ENCODE results near the gene MAGEB3. TPM values are rescaled to one million over a fixed set of nuclear protein-coding genes. Genes with fewer than 3 reads are reported as not detected.

Gene MAGEB3
- total RNA-seq, 2 experiments from 2014 or later = not detected

- no peaks in the 10 kb centered on the region for H3K79me2 ChIP-seq (ENCODE audit: insufficient read depth, low read depth, low read length)
- no peak for DNase-seq (ENCODE audit: low spot score)
- no peaks in the 10 kb centered on the region for H3K36me3 ChIP-seq (ENCODE audit: insufficient read depth, low read length)
- intact Hi-C loops (cut with micrococcal nuclease; ENCODE audit: unreplicated experiment) = no loop called here
- BruUV-seq (replicated peaks) = no TSS peak
- H3K27ac ChIP-seq (ENCODE audit: low read depth, low read length, poor library complexity, severe bottlenecking) = no peak overlapping the region
- H2AFZ ChIP-seq (ENCODE audit: low read length) = no peak overlapping the region
- H4K20me1 ChIP-seq (ENCODE audit: insufficient read depth, low read length) = no peaks in the 10 kb centered on the region
- no peaks in the 10 kb centered on the region for H3K9me3 ChIP-seq (ENCODE audit: low read length)
- no peak overlapping the region for H3K4me2 ChIP-seq (ENCODE audit: low read length)
- ChIA-PET CTCF (ENCODE audit: unreplicated experiment) (no interaction called here), POLR2A (no interaction called here)
- H3K9me2 ChIP-seq (ENCODE audit: insufficient read depth, low read length) = no peaks in the 10 kb centered on the region
- no peak overlapping the region for H3K4me3 ChIP-seq (ENCODE audit: low read depth, low read length, poor library complexity, severe bottlenecking)
- no peak for TF ChIP-seq EZH2phosphoT487 (IDR thresholded peaks at IDR 0.05; ENCODE audit: borderline replicate concordance, low read depth, low read length)
- no peaks in the 10 kb centered on the region for H3K4me1 ChIP-seq (ENCODE audit: insufficient read depth, low read length, poor library complexity, severe bottlenecking)
Measured at GRCh38 chrX:30212172-30212571, 18.3 kb upstream of the MAGEB3 start.

- Histone ChIP-seq H3K79me2 (ENCODE audit: insufficient read depth, low read depth, low read length) (no peaks in the 10 kb centered on the region), H3K9me2 (ENCODE audit: insufficient read depth, low read length) (no peaks in the 10 kb centered on the region), H3K27ac (ENCODE audit: low read depth, low read length, poor library complexity, severe bottlenecking) (no peak within 1 kb of the TSS), H3K4me1 (ENCODE audit: insufficient read depth, low read length, poor library complexity, severe bottlenecking) (no peaks in the 10 kb centered on the region), H3K9me3 (ENCODE audit: low read length) (no peaks in the 10 kb centered on the region), H3K4me2 (ENCODE audit: low read length) (no peak within 1 kb of the TSS), H4K20me1 (ENCODE audit: insufficient read depth, low read length) (no peaks in the 10 kb centered on the region), H2AFZ (ENCODE audit: low read length) (no peak within 1 kb of the TSS), H3K36me3 (ENCODE audit: insufficient read depth, low read length) (no peaks in the 10 kb centered on the region), H3K4me3 (ENCODE audit: low read depth, low read length, poor library complexity, severe bottlenecking) (no peak within 1 kb of the TSS)
- DNase-seq (ENCODE audit: low spot score) = no peak
- TF ChIP-seq EZH2phosphoT487 (IDR thresholded peaks at IDR 0.05; ENCODE audit: borderline replicate concordance, low read depth, low read length) = no peak
- TF ChIP-seq CTCF (conservative IDR thresholded peaks at IDR 0.05; ENCODE audit: low read length) = no peak
- BruUV-seq (replicated peaks) = no TSS peak
- ChIA-PET POLR2A (no interaction called here), CTCF (ENCODE audit: unreplicated experiment) (no interaction called here)
- intact Hi-C loops (cut with micrococcal nuclease; ENCODE audit: unreplicated experiment) = no loop called here
Measured at GRCh38 chrX:30215357-30215843, 15.1 kb upstream of the MAGEB3 start, which contains the start of gene MAGEB2. TSS of gene MAGEB2 (plus strand) at chrX:30215563. CDS start at chrX:30218581, 3,018 bp downstream.

- Histone ChIP-seq H3K36me3 (ENCODE audit: insufficient read depth, low read length) (no peaks in the 10 kb centered on the region), H3K9me3 (ENCODE audit: low read length) (no peaks in the 10 kb centered on the region), H3K4me2 (ENCODE audit: low read length) (no peak overlapping the region), H3K4me1 (ENCODE audit: insufficient read depth, low read length, poor library complexity, severe bottlenecking) (no peaks in the 10 kb centered on the region), H3K9me2 (ENCODE audit: insufficient read depth, low read length) (no peaks in the 10 kb centered on the region), H3K27ac (ENCODE audit: low read depth, low read length, poor library complexity, severe bottlenecking) (no peak overlapping the region), H2AFZ (ENCODE audit: low read length) (no peak overlapping the region), H3K4me3 (ENCODE audit: low read depth, low read length, poor library complexity, severe bottlenecking) (no peak overlapping the region), H4K20me1 (ENCODE audit: insufficient read depth, low read length) (no peaks in the 10 kb centered on the region), H3K79me2 (ENCODE audit: insufficient read depth, low read depth, low read length) (no peaks in the 10 kb centered on the region)
- POLR2A ChIA-PET = no interaction called here
- TF ChIP-seq EZH2phosphoT487 (IDR thresholded peaks at IDR 0.05; ENCODE audit: borderline replicate concordance, low read depth, low read length) (no peak), CTCF (conservative IDR thresholded peaks at IDR 0.05; ENCODE audit: low read length) (no peak)
- no TSS peak for BruUV-seq (replicated peaks)
- intact Hi-C loops (cut with micrococcal nuclease; ENCODE audit: unreplicated experiment) = no loop called here
- DNase-seq (ENCODE audit: low spot score) = no peak
- CTCF ChIA-PET (ENCODE audit: unreplicated experiment) = no interaction called here
Measured at GRCh38 chrX:30217465-30217864, 13.0 kb upstream of the MAGEB3 start.
